ENCODE results near the gene PRC1.

- TF ChIP-seq POLR2A (IDR thresholded peaks at IDR 0.05; ENCODE audit: low read length) (peak; percentile 94), GATA1 (IDR thresholded peaks at IDR 0.05; ENCODE audit: low read depth, low read length) (no peak)
Measured at GRCh38 chr15:90954712-90955623, 39.4 kb downstream of the PRC1 start, which contains the start of gene RCCD1.
